ENCODE data around the gene WAC.

Gene WAC

GRCh38 chr10:28669227-28670173 is 136.6 kb downstream of the WAC start:
- no peak for DNase-seq

Data from NCI-H1694 (cell line).